ENCODE data around the gene ANKRD40.
"Not testable (repeated sequence)": the region's sequence is repeated elsewhere in the genome, so short reads cannot be mapped to it uniquely, and the experiment has no call there.

ANKRD40 gene

DNA sequence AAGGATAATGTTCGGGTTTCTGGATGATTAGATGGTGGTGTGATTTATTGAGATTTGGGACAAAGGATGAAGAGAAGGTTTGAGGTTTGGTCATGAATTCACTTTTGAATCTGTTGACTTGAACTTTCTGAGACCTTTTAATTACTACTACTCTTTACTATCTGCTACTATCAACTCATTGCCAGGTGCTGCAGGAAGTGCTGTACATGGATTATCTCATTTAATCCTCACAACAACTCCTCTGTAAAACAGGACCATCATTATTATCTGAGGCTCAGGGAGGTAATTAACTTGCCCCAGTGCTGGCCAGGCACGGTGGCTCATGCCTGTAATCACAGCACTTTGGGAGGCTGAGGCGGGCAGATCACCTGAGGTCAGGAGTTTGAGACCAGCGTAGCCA is 2.9 kb upstream of the ANKRD40 start:
- FAIRE-seq = no peak

DNA sequence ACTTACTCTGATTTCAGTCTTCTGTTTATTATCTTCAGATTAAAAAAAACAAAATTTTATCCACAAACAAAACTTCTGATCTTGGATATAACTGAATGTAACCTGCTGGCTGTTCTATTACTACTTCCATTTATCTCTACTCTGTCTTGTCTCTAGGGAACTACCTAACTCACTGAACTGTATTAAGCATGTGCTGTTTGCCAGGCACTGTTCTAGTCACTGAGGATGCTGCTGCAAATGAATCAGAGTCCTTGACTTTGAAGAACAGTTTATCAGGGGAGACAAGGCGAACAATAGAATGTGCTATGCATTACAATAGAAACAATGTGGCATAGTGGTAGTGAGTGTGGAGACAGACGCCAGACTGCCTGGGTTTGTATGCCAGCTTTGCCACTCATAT is 2.3 kb upstream of the ANKRD40 start:
- FAIRE-seq = no peak

DNA sequence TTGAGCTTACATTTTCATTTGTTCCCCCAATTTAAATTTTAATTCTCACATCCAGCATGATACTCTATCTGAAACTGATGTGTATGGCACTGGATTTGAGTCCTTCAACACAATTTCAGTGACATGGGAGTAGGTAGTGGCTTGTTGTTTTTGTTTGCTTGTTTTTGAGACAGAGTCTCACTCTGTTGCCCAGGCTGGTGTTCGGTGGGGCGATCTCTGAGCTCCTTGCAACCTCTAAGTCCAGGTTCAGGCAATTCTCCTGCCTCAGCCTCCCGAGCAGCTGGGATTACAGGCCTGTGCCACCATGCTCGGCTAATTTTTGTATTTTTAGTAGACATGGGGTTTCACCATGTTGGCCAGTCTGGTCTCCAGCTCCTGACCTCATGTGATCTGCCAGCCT is 1.3 kb upstream of the ANKRD40 start:
- not testable (repeated sequence) for FAIRE-seq

DNA sequence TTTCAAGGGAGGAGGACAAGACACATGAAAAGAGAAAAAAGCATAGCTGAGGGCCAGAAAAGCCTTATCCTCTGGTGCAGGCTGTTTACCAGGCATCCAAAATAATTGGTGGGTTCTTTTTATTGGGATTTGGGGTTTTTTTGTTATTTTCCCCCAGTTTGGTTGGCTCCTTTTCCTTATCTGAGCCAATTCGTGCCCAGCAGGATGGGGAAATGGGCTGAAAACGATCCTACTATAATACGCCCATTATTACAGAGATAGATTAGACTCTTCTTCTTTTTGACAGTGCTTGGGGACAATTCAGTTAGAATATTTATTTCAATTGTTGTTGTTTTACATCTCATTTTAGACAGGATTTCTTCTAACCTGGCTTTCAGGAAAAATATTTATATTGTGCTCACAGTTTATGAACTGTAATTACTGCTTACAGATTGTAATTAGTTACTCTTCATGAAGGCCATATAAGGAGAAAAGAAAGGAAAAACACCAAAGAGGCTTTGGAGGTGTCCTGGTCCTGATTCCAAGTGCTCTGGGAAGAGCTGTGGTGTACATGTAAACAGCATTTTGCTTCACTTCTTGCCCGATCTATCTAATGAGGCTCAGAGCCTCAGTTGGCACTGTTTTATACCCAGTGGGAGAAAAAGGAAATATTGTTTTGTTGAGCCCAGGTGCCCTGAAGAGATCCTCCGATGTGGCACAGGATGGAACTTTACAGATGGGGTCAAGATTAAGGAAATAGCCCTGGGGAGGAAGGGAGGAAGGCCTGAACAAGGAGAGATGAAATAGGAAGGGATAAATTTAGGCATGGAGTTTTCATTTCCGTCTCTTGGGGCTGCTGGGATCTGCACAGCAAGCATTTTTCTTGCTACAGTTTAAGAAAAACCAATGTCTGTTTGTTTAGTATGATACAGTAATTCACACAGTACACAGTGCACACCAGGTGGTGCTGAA is 611 bp upstream of the ANKRD40 start:
- FAIRE-seq = peak; percentile 55

DNA sequence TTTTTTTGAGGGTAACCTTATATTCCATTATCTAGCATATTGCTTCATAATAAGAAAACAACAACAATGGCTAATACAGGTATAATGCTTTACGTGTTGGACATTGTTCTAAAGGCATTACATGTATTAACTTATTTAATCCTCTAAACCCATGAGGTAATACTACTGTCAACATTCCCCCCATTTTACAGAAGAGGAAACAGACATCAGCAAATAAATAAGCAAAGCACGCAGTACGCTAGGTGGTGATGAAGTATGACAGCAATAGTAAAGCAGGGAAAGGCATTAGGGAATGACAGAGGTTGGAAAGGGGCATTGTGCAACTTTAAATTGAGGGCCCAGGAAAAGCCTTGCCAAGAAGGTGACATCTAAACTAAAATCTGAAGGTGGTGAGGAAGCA is 4.6 kb downstream of the ANKRD40 start:
- no peak for FAIRE-seq

DNA sequence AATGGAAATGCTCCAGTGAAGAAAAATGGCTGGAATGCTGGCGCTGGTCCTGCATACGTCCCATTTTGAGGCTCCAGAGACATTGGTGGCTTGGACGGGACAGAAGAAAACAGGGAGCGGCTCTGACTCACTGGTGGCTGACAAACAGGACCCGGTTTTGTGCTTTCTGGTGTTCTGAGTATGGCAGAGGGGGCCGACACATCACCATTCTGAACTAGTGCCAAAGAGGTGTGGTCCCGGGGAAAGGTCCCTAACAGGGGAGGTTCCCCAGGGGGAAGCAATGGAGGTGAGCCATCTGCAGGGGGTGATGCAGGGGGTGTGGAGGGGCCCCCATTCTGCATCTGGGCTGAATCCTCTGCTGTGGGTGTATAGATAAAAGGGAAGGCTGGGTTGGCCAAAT is 8.3 kb downstream of the ANKRD40 start:
- FAIRE-seq = no peak

DNA sequence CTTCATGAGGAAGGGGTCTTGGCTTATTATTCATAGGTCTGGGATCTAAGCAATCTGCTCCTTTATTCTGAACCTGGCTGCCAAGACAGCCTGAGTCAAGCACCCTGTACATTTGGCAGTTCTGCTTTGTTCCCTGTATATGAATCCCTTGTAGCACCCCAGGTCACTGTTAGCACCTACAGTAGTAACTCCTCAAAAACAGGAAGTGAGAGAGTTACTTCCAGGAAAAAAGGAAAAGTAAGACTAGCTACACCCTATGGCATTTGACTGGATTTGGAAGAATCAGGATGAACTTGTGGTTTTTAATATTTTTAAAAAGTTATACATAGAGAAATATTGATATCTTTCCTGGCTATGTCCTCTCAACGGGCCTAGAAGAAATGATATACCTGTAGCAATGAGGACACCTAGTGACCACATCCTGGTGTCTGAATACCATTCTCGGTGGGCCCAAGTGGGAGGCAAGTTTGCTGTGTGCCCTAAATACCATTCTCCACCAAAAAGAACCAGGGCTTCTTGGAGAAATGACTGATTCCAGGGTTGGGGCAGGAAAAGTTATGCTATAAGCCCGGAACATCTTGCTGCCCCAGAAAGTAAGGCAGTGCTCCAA is 9.9 kb downstream of the ANKRD40 start:
- no peak for FAIRE-seq

DNA sequence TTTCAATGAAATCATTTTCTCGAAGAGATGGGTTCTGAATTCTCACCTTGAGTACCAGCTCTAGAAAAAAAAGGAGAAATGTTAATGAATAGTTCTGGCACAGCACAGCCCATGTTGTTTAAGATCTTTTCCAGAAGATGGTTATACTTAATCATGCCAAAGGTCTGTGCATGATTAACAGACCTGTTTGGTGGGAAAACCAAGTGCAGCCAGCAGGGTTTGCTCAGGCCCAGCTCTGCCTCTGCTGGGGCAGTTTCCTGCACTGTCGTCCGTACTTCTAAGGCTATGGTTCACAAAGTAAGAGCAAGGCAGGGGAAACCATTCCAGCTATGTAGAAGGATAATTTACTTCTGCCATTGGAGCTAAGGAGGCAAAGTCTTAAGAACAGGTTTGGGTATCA is 10.7 kb downstream of the ANKRD40 start:
- no peak for FAIRE-seq

DNA sequence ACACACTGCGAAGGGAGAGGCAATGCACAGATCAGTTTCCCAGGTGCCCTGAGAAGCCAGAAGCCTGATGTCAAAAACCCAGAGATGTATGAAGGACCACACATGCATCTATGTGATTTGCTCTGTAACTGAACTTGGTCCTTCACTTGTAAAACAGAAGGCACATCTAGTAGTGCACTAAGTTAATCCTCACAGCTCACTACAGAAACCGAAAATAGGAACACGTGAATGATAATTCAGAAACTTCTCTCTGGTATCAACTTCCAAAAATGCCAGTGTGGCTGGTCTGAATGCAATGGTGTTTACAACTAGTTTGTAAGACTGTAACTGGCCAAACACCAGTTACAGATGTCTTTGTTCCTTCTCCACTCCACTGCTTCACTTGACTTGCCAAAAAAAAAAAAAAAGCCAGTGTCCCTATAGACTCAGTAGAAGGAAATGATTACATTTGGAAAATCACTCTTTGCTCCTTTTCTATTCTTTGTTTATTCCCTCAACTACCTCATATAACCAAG is 11.3 kb downstream of the ANKRD40 start:
- FAIRE-seq = no peak

DNA sequence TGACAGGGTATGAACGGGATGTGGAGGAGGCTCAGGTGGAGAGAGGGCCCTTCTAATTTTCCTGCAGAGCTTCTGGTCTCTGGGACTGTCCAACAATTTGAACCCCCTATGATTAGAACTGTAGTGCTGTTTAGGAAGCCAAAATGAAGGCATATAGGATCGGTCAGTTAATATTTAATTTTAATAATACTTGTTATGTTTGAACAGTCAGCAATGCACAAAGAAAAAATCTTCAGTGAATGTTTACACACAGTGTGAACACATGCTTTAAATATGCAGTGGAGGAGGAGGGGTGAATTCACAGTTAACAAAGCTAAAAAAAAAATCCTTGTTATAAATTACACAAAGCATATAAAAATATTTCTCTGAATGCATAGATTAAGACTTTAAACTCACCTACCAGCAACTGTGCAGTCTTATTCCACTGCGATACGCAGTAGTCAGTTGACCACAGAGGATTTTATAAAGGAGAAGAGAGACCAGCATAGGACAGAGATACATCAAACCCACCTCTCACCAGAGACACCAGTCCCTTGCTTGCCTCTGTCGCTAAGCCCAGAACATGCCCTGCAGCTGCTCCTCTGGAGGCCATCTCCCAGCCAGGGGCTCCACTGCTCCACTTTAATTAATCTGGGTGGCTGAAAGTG is 14.6 kb downstream of the ANKRD40 start:
- FAIRE-seq = peak; percentile 41

DNA sequence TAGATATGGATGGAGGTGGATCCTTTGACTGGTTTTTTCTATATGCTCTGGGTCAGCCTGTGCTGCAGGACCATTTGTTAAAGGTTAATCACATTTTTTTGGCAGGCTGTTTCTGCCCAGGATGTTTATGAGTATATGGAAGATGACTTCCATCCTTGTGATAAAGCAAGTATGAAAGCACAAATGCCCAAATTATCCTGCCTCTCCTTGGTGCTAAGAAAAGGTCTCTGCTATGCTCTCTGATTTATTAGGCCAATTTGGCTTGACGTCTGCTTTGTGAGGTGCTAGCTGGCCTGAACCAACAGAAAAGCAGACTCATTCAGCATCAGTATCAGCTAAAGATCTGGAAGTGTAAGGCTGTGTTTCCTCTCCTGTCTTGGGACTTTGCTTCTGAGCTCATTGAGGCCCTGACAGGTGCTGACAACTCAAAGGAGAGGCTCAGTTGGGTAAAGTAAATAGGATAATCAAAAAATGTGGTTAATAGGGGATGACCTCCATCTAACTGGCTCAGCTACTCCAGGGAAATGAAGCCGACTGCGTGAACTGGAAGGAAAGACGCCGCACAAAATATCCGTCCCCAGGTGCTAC is 15.2 kb downstream of the ANKRD40 start:
- no peak for FAIRE-seq

DNA sequence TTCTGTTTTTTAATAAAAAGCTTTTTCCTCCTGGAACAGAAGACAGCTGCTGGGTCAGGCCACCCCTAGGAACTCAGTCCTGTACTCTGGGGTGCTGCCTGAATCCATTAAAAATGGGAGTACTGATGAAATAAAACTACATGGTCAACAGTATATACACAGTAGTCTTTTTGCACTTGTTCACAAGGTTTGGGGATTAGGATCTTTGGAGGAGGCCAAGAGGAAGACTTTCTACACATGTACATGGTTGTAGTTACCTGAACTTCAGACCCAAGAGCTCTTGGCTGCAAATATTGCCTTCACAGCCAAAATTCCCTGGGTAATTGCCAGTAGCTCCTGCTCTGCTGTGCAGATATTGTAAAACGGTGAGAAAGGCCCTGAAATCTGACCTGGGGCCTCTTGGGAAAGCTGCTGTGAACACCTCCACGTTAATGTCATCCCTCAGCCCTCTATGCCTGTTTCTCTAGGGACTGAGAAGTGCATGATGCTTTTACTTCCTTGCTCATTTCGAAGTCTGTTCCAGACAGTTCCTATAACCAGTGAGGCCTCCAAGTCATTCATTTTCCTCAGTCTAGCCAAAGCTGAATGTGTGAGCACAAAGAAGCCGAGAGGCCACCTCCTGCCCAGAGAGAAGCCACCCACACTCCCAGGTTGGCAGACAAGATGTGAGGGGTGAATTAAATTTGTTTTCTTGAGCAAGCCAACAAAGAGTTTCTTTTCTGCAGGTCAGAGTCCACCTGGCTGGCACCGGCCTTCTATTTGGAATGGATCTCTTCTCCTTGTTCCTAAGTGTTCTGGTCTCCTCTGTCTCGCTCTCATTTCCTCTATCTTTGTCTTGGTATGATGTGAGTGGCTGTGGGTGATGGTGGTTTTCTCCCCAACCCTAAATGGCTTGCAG is 15.9 kb downstream of the ANKRD40 start:
- no peak for FAIRE-seq

DNA sequence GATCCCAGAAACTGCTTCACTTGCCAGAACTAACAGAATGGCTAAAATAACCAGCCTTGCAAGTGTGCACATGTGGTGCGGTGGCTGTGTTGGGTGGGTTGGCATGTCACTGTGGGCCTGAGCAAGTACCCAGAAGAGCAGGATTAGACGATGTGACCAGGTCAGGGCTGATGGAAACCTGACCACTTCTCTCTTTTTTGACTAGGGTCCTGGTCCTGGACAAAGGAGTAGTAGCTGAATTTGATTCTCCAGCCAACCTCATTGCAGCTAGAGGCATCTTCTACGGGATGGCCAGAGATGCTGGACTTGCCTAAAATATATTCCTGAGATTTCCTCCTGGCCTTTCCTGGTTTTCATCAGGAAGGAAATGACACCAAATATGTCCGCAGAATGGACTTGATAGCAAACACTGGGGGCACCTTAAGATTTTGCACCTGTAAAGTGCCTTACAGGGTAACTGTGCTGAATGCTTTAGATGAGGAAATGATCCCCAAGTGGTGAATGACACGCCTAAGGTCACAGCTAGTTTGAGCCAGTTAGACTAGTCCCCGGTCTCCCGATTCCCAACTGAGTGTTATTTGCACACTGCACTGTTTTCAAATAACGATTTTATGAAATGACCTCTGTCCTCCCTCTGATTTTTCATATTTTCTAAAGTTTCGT is 16.7 kb downstream of the ANKRD40 start:
- FAIRE-seq = no peak

DNA sequence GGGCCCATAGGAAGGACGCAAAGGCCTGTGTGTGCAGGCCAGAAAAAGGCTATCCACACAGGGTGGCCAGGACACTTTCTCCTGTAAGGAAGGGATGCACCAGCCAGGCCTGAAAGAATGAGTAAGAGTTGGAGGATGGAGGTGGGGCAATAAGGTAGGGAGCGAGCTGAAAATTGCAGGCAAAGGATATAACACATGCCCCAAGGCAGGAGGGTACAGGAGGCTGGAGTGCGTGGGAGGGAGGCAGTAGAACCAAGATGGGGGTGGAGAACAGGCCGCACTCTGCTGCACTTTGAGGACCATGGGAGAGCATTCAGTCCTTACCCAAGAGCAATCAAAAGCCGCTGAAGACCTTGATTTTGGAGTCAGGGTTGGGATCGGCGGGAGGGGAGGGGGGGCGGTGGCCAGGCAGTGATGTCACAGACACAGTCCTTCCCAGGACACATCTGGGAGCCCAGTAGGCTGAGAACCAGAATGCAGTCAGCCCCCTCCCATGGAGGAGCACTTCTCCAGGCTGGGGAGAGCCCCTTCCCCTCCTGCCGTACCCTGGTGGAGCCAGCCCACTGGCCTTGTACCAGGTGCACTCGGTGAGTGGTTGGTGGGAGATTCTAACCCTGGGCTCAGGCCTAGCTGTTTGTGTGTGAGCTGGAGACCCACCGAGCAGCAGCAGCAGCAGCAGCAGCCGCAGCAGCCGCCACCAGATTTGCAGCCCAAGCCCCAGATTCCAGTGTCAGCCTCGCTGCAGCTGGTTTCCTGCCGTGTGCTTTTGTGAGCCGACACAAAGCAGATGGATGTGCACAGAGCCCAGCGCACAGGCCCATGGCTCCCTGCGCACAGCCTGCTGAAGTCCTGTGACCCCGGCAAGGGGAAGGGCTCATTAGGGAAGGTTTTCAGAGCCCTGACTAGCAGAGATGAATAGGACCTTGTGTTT is 17.5 kb downstream of the ANKRD40 start:
- FAIRE-seq = no peak

DNA sequence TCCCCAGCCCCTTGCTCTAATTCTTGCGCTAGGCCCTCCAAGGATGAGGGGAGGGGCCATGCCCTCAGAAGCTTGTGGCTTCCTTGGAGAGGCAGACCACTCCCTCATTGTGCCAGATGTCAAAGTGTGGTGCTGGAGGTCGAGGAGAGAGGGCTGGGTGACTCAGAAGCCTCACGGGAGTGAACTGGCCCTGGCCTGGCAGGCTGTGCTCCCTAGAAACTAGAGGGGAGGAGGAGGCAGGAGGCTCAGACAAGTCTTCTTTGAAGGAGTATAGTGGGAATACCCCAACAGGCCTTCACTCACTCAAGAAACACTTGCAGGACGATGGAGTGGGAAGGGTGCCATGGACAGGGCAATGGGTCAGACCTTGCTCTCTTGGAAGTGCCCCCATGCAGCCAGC is 18.5 kb downstream of the ANKRD40 start:
- no peak for FAIRE-seq

DNA sequence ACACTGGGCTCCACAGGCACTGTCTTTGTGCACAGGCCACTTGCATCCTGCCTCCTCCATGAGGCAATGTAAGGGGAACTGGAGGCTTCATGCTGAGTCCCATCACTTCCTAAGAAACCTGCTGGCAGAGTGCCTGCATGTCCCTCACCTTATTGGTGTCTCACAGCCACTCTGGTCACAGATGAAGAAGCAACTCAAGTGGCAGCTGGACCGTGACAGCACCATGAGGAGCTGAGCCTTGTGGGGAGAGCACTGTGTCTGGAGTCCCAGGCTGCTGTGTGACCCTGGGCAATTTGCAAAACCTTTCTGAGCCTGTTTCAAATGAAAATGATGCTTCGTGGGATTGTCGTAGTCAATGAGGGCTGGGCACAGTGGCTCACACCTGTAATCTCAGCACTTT is 19.5 kb downstream of the ANKRD40 start:
- no peak for FAIRE-seq

DNA sequence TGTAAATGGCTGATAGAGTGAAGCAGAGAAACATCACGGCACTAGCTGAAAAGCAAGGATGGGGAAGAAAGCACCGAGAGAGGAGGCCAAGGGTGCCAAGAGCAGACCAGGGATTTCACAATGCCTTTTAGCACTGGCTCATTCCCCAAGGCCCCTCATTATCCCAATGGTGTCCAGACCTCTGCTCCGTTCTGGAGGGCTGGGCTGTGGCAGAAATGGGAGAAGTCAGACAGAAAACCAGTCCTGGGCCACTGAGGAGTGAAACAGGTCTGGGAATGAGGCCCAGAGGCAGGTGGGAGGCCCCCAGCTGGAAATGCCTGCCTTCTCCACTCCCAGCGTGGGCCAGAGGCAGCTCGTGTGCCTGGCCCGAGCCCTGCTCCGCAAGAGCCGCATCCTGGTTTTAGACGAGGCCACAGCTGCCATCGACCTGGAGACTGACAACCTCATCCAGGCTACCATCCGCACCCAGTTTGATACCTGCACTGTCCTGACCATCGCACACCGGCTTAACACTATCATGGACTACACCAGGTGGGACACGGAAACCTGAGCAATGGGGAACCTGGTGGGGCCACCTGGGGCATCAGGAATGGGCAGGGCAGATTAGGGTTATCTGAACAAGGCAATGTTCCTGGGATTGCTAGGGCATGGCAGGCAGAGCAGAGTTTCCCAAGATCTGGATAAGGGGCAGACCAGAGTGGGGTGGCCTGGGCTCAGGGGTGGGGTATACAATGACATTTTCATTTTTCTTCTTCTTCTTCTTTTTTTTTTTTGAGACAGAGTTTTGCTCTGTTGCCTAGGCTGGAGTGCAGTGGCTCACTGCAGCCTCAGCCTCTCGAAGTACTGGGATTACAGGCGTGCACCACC is 20.3 kb downstream of the ANKRD40 start:
- FAIRE-seq = no peak

DNA sequence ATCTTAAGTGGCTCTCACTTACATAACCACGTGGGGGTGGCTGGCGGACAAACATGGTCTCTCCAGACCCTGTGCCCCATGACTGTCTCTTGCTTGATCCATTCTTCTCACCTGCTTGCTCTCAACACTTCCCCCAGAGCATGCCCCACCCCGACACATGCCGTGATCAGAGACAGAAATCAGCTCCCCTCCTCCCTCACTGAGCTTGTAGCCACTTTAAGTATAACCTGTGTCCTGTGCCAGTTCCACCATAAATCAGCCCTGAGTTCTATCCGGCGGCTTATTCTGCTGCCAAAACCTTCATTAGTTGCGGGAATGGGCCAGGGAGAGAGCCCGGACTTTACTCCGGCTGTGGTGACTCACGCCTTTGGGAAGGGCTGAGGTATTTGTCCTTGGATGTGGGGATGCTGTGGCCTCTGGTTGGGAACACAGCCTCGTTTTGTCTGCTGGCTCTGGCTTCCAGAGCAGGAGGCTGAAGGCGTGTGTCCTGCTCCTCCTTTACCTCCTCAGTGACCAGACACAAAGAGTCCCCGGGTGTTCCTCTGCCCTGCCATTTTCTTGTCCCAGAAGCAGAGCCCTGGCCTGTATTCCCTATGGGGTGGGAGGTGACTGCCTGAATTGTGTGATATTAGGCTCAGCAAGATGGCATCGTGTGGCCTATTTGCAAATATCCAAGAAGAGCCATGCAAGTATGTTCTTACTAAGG is 21.1 kb downstream of the ANKRD40 start:
- no peak for FAIRE-seq

Data from islet of Langerhans (tissue), 1 donor.